Measurements from ENCODE around the gene NINJ2.
A peak's percentile ranks its signal among the peaks of the same experiment; 100 is the strongest.
"Not testable (repeated sequence)": the region's sequence is repeated elsewhere in the genome, so short reads cannot be mapped to it uniquely, and the experiment has no call there.

Gene NINJ2

GRCh38 chr12:630656-631632 is 32.3 kb downstream of the NINJ2 start:
- peak; percentile 95 for DNase-seq (ENCODE audit: low read depth)
- TF ChIP-seq MAX (IDR thresholded peaks at IDR 0.05; ENCODE audit: low read depth, low read length) (peak; percentile 62), MYC (IDR thresholded peaks at IDR 0.05; ENCODE audit: low read depth, low read length) (peak; percentile 78), POLR2A (IDR thresholded peaks at IDR 0.05; ENCODE audit: extremely low read depth, insufficient read length) (peak; percentile 92), CTCF (IDR thresholded peaks at IDR 0.05; ENCODE audit: low read depth, low read length) (no peak)
- H3K4me3 ChIP-seq (ENCODE audit: low read depth, low read length) = peak overlapping the region; percentile 86

GRCh38 chr12:628742-629078 is 34.5 kb downstream of the NINJ2 start:
- not testable (repeated sequence) for DNase-seq (ENCODE audit: low read depth); H3K4me3 ChIP-seq (ENCODE audit: low read depth, low read length)

- no peak for DNase-seq (ENCODE audit: low read depth)
- no peak overlapping the region for H3K4me3 ChIP-seq (ENCODE audit: low read depth, low read length)
- no peak for TF ChIP-seq MYC (IDR thresholded peaks at IDR 0.05; ENCODE audit: low read depth, low read length)
- TF ChIP-seq MAX (IDR thresholded peaks at IDR 0.05; ENCODE audit: low read depth, low read length) = no peak
- TF ChIP-seq POLR2A (IDR thresholded peaks at IDR 0.05; ENCODE audit: extremely low read depth, insufficient read length) = no peak
- TF ChIP-seq CTCF (IDR thresholded peaks at IDR 0.05; ENCODE audit: low read depth, low read length) = no peak
These were observed 35.1 kb downstream of the NINJ2 start for GRCh38 chr12:627863-628741.

GRCh38 chr12:627285-627684 is 36.0 kb downstream of the NINJ2 start:
- no peak overlapping the region for H3K4me3 ChIP-seq (ENCODE audit: low read depth, low read length)
- DNase-seq (ENCODE audit: low read depth) = no peak
- TF ChIP-seq POLR2A (IDR thresholded peaks at IDR 0.05; ENCODE audit: extremely low read depth, insufficient read length) (no peak), MYC (IDR thresholded peaks at IDR 0.05; ENCODE audit: low read depth, low read length) (no peak), MAX (IDR thresholded peaks at IDR 0.05; ENCODE audit: low read depth, low read length) (no peak)

- no peak for DNase-seq (ENCODE audit: low read depth)
- TF ChIP-seq MAX (IDR thresholded peaks at IDR 0.05; ENCODE audit: low read depth, low read length) (no peak), CTCF (IDR thresholded peaks at IDR 0.05; ENCODE audit: low read depth, low read length) (no peak), MYC (IDR thresholded peaks at IDR 0.05; ENCODE audit: low read depth, low read length) (no peak), POLR2A (IDR thresholded peaks at IDR 0.05; ENCODE audit: extremely low read depth, insufficient read length) (no peak)
- no peak overlapping the region for H3K4me3 ChIP-seq (ENCODE audit: low read depth, low read length)
These were observed 37.2 kb downstream of the NINJ2 start for GRCh38 chr12:625998-626397.

- H3K4me3 ChIP-seq (ENCODE audit: low read depth, low read length) = no peak overlapping the region
- no peak for DNase-seq (ENCODE audit: low read depth)
- TF ChIP-seq POLR2A (IDR thresholded peaks at IDR 0.05; ENCODE audit: extremely low read depth, insufficient read length) = no peak
- TF ChIP-seq CTCF (IDR thresholded peaks at IDR 0.05; ENCODE audit: low read depth, low read length) = no peak
- no peak for TF ChIP-seq MYC (IDR thresholded peaks at IDR 0.05; ENCODE audit: low read depth, low read length)
- TF ChIP-seq MAX (IDR thresholded peaks at IDR 0.05; ENCODE audit: low read depth, low read length) = no peak
These were observed 39.3 kb downstream of the NINJ2 start for GRCh38 chr12:623865-624372.
